Stimulated activated CD8-positive, alpha-beta memory T cell treated with anti-CD3 and anti-CD28 coated beads, Interleukin-4, amount 100 ng/mL, for 4 hours (primary cell): ENCODE measurements around the gene MAGEA2B.
"Not testable (repeated sequence)": the region's sequence is repeated elsewhere in the genome, so short reads cannot be mapped to it uniquely, and the experiment has no call there.

Source experiments
- DNase-seq, 2 donors: peaks; one replicate each; pipeline ENCODE4 v3.0.0-alpha.2; 2020; ENCODE audit warnings: low read depth in 2 of 2, low spot score in 1 of 2

MAGEA2B gene

DNA sequence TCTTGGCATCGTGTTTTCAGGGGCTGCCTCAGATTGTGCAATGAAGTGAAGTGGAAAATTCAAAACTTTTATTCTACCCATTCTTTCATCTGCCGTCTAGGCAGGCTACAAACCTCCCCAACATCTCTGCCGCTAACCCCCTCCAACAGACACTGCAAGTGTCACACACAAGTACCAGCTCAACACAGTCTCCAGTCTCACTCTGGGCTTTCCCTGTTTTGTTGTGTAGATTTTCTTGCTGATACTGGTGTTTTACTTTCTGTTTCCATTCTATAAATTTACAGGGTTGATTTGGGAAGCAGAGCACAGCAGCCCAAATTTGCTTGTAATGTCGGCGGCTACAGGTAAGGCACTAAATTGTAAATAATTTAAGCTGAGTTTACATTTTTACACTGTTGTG, 40.4 kb downstream of the MAGEA2B start:
- not testable (repeated sequence) for DNase-seq

DNA sequence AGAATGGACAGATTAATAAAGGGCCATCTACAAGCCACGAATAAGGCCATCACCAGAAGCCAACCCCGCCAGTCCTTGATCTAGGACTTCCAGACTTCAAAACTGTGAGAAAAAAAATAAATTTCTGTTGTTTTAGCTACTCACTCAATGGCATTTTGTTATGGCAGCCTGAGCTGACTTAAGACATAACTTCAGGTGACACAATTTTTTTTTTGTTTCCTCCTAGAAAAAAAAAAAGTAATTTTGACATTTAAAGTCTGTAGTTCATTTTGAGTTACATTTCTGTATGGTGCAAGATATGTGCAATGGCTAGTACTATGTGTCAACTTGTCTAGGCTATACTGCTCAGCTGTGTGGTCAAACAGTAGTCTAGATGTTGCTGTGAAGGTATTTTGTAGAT, 44.5 kb downstream of the MAGEA2B start, which contains the start of gene CSAG3:
TSS of gene CSAG3 (plus strand) at position 301 of the 400 bp plus-strand sequence.
- DNase-seq = not testable (repeated sequence)

DNA sequence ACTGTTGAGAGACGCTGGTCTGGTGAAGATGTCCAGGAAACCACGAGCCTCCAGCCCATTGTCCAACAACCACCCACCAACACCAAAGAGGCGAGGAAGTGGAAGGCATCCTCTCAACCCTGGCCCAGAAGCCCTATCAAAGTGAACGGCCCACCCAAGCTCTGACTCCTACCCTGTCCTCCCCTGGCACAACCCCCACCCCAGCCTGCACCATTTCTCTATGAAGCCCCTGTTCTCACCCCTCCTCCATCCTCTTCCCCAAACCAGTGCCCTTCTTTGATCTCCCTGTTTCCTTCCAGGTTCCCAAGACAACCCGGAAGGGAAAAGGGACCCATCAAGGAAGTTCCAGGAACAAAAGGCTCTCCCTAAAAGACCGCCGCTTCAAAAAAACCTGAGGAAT, 45.1 kb downstream of the MAGEA2B start:
- DNase-seq = not testable (repeated sequence)

DNA sequence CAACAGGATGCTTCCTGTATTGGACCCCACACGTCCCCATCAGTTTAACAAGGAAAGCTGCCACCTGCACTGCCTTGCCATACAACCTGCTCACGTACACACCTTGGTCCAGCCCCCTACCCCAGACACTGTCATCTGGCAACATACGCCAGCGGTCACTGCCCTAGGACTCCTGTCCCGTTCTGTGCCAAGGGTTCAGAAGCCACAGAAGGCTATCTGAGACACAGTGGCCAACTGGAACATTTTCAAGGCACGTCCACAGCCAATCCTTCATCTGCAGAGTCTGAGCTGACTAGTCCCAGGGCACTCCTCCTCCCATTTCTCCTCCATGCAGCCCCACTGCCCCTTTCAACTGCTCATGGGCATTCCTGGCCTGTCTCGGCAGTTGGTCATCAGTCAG, 47.2 kb downstream of the MAGEA2B start:
- not testable (repeated sequence) for DNase-seq

DNA sequence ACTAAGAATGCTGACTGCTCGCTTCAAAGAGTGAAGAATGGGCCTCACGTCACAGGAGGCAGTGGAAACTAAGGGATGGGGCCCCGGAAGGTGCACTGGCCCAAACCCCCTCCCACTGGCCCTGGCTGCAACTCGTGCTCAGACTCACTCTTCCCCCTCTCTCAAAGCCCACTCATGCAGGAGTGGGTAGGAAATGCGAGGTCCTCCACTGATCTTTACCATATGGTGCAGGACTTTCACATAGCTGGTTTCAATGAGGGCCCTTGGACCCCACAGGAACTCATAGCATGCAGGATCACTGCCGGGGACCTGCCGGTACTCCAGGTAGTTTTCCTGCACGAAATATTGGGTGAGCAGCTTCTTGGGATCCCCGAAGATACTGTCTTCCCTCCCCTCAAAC, 52.1 kb downstream of the MAGEA2B start:
- DNase-seq = not testable (repeated sequence)
